Measurements from ENCODE around the gene OSBPL1A.

DNA sequence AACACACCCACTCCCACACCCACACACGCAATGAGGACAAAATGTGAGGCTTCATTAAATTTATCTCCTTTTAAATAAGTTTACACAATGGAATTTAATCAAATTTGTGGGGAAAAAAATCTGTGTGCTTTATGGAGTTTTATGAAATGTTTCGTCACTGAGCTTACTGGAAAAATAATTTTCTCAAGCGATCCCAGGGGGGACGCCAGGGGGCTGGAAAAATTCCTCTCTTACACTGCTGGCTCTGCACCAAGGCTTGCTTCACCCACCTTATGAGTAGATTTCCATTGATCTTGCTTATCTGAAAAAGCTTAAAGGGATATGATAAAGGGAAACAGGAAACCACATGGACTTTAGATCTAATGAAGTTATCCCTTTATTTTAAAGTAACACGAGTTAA lies 163.3 kb downstream of the OSBPL1A start:
- TF ChIP-seq, protein P1, sequence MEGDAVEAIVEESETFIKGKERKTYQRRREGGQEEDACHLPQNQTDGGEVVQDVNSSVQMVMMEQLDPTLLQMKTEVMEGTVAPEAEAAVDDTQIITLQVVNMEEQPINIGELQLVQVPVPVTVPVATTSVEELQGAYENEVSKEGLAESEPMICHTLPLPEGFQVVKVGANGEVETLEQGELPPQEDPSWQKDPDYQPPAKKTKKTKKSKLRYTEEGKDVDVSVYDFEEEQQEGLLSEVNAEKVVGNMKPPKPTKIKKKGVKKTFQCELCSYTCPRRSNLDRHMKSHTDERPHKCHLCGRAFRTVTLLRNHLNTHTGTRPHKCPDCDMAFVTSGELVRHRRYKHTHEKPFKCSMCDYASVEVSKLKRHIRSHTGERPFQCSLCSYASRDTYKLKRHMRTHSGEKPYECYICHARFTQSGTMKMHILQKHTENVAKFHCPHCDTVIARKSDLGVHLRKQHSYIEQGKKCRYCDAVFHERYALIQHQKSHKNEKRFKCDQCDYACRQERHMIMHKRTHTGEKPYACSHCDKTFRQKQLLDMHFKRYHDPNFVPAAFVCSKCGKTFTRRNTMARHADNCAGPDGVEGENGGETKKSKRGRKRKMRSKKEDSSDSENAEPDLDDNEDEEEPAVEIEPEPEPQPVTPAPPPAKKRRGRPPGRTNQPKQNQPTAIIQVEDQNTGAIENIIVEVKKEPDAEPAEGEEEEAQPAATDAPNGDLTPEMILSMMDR (conservative IDR thresholded peaks at IDR 0.05), result no peak
- TF ChIP-seq EZH2 (IDR thresholded peaks at IDR 0.05; ENCODE audit: low read depth), result no peak

Measured in PC-9 (cell line).